Neural cell (in vitro differentiated cells): ENCODE data around the gene TNFAIP8L3. TPM values are rescaled to one million over a fixed set of nuclear protein-coding genes. Genes with fewer than 3 reads are reported as not detected.

Experiments used
- H2AFZ ChIP-seq: fragments of 200-600, 300-800 bp; sonication (generic), shearing (Covaris generic); 2 replicates; pipeline ENCODE4 v1.6.0; 2014; ENCODE audit warnings: low read depth, mild to moderate bottlenecking, antibody characterized with exemption, low read length, moderate library complexity
- H3F3A ChIP-seq: fragments of 200-600 bp; shearing (Covaris generic); 2 replicates; pipeline ENCODE4 v1.6.1; 2016; ENCODE audit warnings: mild to moderate bottlenecking, moderate library complexity, mixed read lengths, antibody characterized with exemption, low read length; ENCODE audit not compliant: insufficient read depth, poor library complexity, severe bottlenecking
- H3K27ac ChIP-seq: fragments of 200-600, 300-800 bp; sonication (generic), shearing (Covaris generic); 2 replicates; pipeline ENCODE4 v1.5.1; 2014; ENCODE audit warnings: mild to moderate bottlenecking, low read length, moderate library complexity
- H3K27me3 ChIP-seq: fragments of 300-800, 200-600 bp; sonication (generic), shearing (Covaris generic); 2 replicates; pipeline ENCODE4 v1.6.0; 2014; ENCODE audit warnings: mild to moderate bottlenecking, low read depth, low read length, moderate library complexity; ENCODE audit not compliant: insufficient read depth
- H3K36me3 ChIP-seq: fragments of 300-800, 200-600 bp; sonication (generic), shearing (Covaris generic); 2 replicates; pipeline ENCODE4 v1.5.1; 2014; ENCODE audit warnings: mild to moderate bottlenecking, antibody characterized with exemption, low read length, moderate library complexity; ENCODE audit not compliant: insufficient read depth
- H3K4me2 ChIP-seq: fragments of 300-800, 200-600 bp; sonication (generic), shearing (Covaris generic); 2 replicates; pipeline ENCODE4 v1.6.0; 2014; ENCODE audit warnings: mild to moderate bottlenecking, low read length
- H3K4me3 ChIP-seq: fragments of 300-800, 200-600 bp; sonication (generic), shearing (Covaris generic); 2 replicates; pipeline ENCODE4 v1.5.1; 2014; ENCODE audit warnings: mild to moderate bottlenecking, low read length, moderate library complexity
- H3K79me2 ChIP-seq: fragments of 200-600 bp; shearing (Covaris generic); replicated peaks from 2 replicates; pipeline ENCODE4 v1.6.0; 2014; ENCODE audit warnings: mild to moderate bottlenecking, low read length, moderate library complexity; ENCODE audit not compliant: insufficient read depth
- H3K9ac ChIP-seq: fragments of 300-800, 200-600 bp; sonication (generic), shearing (Covaris generic); 2 replicates; pipeline ENCODE4 v1.6.1; 2016; ENCODE audit warnings: mild to moderate bottlenecking, low read length, mixed read lengths
- H3K9me2 ChIP-seq: fragments of 200-600 bp; shearing (Covaris generic); 2 replicates; pipeline ENCODE4 v1.6.1; 2016; ENCODE audit warnings: mild to moderate bottlenecking, low read length, mixed read lengths; ENCODE audit not compliant: insufficient read depth
- H3K9me3 ChIP-seq: fragments of 200-600, 300-800 bp; sonication (generic), shearing (Covaris generic); 2 replicates; pipeline ENCODE4 v1.6.1; 2016; ENCODE audit warnings: mild to moderate bottlenecking, mixed run types, low read length, moderate library complexity, mixed read lengths
- H4K20me1 ChIP-seq: fragments of 200-600 bp; shearing (Covaris generic); 2 replicates; pipeline ENCODE4 v1.6.1; 2016; ENCODE audit warnings: mild to moderate bottlenecking, mixed run types; ENCODE audit not compliant: insufficient read depth
- EP300 ChIP-seq: fragments of 450-650 bp; conservative IDR thresholded peaks from 2 replicates; pipeline ENCODE4 v1.6.1; 2014; ENCODE audit warnings: antibody characterized with exemption, mild to moderate bottlenecking, moderate library complexity; ENCODE audit not compliant: poor library complexity, severe bottlenecking
- EZH2 ChIP-seq: fragments of 200-600, 300-800 bp; shearing (Covaris generic), sonication (generic); IDR thresholded peaks from 2 replicates; pipeline ENCODE4 v1.6.1; 2014; ENCODE audit warnings: antibody characterized with exemption, low read length, borderline replicate concordance, mild to moderate bottlenecking; ENCODE audit not compliant: insufficient read depth, poor library complexity, severe bottlenecking
- MXI1 ChIP-seq: fragments of 450-650 bp; conservative IDR thresholded peaks from 2 replicates; pipeline ENCODE4 v1.6.1; 2014; ENCODE audit warnings: antibody characterized with exemption, mild to moderate bottlenecking; ENCODE audit not compliant: poor library complexity, severe bottlenecking
- POLR2AphosphoS5 ChIP-seq: IDR thresholded peaks from 2 replicates; pipeline ENCODE4 v1.6.1; 2012
- RAD21 ChIP-seq: fragments of 450-650 bp; conservative IDR thresholded peaks from 2 replicates; pipeline ENCODE4 v1.6.1; 2014; ENCODE audit warnings: antibody characterized with exemption, mild to moderate bottlenecking, moderate library complexity
- SMC3 ChIP-seq: fragments of 450-650 bp; conservative IDR thresholded peaks from 2 replicates; pipeline ENCODE4 v1.6.1; 2014; ENCODE audit warnings: antibody characterized with exemption, mild to moderate bottlenecking, moderate library complexity; ENCODE audit not compliant: poor library complexity
- TAF1 ChIP-seq: IDR thresholded peaks from 2 replicates; pipeline ENCODE4 v1.6.1; 2012; ENCODE audit warnings: low read depth
- polyA plus RNA-seq: library from polyadenylated mRNA; depleted of rRNA; stranded (reverse); fragments of >200 nt; gene quantifications from 2 replicates; pipeline ENCODE4 v1.2.3, GENCODE V29; 2014
- TF ChIP-seq, protein P1 (sequence below): IDR thresholded peaks from 2 replicates; pipeline ENCODE4 v1.6.1; 2012; ENCODE audit warnings: borderline replicate concordance
- TF ChIP-seq, protein P2 (sequence below): fragments of 450-650 bp; IDR thresholded peaks from 2 replicates; pipeline ENCODE4 v1.5.1; 2014; ENCODE audit warnings: antibody characterized with exemption, mild to moderate bottlenecking, moderate library complexity; ENCODE audit not compliant: poor library complexity, severe bottlenecking

Gene TNFAIP8L3
- polyA plus RNA-seq, 1 donor from 2014 or later = 0.16 TPM

DNA sequence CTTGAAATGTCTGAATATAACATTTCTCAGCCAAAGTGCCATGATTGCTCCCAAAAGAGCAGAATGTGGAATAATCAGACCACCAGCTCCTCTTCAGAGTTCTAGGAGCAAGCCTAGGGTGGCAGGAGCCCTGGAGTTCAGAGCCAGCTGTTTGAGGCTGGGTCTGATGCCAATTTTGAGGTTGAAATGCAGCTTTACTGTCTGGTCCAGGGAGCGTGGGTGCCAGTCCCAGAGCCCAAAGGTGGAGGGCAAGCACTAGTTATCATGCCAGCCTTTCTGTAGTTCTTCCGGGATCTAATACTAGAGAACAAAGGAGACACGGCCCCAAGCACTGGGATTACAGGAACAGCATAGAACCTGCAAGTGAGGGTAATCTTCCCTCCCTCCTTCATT lies 69.3 kb downstream of the TNFAIP8L3 start:
- Histone ChIP-seq H3K4me2 (no peak overlapping the region), H3K27ac (no peak overlapping the region), H3K79me2 (no peaks in the 10 kb centered on the region), H3K4me3 (no peak overlapping the region), H3K9me3 (no peaks in the 10 kb centered on the region), H3K9me2 (no peaks in the 10 kb centered on the region), H3K27me3 (no peaks in the 10 kb centered on the region), H3F3A (no peaks in the 10 kb centered on the region), H2AFZ (no peak overlapping the region), H4K20me1 (no peaks in the 10 kb centered on the region), H3K9ac (no peak overlapping the region), H3K36me3 (no peaks in the 10 kb centered on the region)
- TF ChIP-seq RAD21 (no peak), MXI1 (no peak), TAF1 (no peak), SMC3 (no peak), POLR2AphosphoS5 (no peak), EZH2 (no peak), EP300 (no peak)
- TF ChIP-seq, protein P1, sequence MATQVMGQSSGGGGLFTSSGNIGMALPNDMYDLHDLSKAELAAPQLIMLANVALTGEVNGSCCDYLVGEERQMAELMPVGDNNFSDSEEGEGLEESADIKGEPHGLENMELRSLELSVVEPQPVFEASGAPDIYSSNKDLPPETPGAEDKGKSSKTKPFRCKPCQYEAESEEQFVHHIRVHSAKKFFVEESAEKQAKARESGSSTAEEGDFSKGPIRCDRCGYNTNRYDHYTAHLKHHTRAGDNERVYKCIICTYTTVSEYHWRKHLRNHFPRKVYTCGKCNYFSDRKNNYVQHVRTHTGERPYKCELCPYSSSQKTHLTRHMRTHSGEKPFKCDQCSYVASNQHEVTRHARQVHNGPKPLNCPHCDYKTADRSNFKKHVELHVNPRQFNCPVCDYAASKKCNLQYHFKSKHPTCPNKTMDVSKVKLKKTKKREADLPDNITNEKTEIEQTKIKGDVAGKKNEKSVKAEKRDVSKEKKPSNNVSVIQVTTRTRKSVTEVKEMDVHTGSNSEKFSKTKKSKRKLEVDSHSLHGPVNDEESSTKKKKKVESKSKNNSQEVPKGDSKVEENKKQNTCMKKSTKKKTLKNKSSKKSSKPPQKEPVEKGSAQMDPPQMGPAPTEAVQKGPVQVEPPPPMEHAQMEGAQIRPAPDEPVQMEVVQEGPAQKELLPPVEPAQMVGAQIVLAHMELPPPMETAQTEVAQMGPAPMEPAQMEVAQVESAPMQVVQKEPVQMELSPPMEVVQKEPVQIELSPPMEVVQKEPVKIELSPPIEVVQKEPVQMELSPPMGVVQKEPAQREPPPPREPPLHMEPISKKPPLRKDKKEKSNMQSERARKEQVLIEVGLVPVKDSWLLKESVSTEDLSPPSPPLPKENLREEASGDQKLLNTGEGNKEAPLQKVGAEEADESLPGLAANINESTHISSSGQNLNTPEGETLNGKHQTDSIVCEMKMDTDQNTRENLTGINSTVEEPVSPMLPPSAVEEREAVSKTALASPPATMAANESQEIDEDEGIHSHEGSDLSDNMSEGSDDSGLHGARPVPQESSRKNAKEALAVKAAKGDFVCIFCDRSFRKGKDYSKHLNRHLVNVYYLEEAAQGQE = no peak
- TF ChIP-seq, protein P2, sequence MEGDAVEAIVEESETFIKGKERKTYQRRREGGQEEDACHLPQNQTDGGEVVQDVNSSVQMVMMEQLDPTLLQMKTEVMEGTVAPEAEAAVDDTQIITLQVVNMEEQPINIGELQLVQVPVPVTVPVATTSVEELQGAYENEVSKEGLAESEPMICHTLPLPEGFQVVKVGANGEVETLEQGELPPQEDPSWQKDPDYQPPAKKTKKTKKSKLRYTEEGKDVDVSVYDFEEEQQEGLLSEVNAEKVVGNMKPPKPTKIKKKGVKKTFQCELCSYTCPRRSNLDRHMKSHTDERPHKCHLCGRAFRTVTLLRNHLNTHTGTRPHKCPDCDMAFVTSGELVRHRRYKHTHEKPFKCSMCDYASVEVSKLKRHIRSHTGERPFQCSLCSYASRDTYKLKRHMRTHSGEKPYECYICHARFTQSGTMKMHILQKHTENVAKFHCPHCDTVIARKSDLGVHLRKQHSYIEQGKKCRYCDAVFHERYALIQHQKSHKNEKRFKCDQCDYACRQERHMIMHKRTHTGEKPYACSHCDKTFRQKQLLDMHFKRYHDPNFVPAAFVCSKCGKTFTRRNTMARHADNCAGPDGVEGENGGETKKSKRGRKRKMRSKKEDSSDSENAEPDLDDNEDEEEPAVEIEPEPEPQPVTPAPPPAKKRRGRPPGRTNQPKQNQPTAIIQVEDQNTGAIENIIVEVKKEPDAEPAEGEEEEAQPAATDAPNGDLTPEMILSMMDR = no peak

DNA sequence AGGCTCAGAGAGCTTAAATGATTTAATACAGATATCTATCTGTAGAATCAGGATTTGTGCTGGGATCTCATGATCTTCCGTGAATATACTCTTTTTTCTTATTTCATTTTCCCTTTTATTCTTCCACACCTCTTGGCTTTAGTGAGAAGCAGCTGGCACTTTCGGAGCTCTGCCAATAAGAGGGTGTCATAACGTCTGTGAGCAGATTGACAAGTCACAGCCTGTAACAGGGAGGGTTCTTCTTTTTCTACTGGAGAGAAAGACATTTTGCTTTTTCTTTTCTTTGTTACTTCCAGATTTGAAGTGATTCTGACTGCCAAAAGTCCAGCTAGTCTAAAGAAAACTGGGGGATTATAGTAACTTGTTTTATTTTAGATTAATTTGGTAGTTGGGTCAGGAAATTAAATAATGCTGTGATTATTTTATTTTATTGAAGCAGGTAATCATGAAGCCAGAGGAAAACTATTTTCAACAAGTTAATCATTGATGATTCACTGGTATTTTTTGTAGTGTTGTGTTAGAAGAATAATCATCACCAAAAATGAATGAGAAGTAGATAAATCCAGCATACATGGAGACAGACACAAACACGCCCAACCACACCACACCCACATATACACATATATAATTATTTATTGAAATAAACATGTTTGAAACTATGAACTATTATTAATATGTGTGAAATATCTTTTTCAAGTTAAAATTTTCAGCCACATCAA lies 69.8 kb downstream of the TNFAIP8L3 start:
- Histone ChIP-seq H3K4me3 (no peak overlapping the region), H3K36me3 (no peaks in the 10 kb centered on the region), H3K4me2 (no peak overlapping the region), H3K9me2 (no peaks in the 10 kb centered on the region), H3K9me3 (no peaks in the 10 kb centered on the region), H3F3A (no peaks in the 10 kb centered on the region), H3K27ac (no peak overlapping the region), H2AFZ (no peak overlapping the region), H3K79me2 (no peaks in the 10 kb centered on the region), H3K9ac (no peak overlapping the region), H4K20me1 (no peaks in the 10 kb centered on the region), H3K27me3 (no peaks in the 10 kb centered on the region)
- TF ChIP-seq POLR2AphosphoS5 = no peak
- TF ChIP-seq EZH2 = no peak
- no peak for TF ChIP-seq EP300
- TF ChIP-seq RAD21 = no peak
- TF ChIP-seq MXI1 = no peak
- TF ChIP-seq TAF1 = no peak
- no peak for TF ChIP-seq SMC3
- TF ChIP-seq, protein P1 = no peak
- TF ChIP-seq, protein P2 = no peak
